Motor neuron (in vitro differentiated cells): ENCODE results near the gene CDH12. TPM values are rescaled to one million over a fixed set of nuclear protein-coding genes. Genes with fewer than 3 reads are reported as not detected.

Source experiments
- ATAC-seq, 8 experiments: fragments of 200-7000 bp; cut with Tn5 transposase; replicated peaks in 6 of 8; 2 replicates each; pipeline ENCODE4 v1.8.0; 2021; ENCODE audit warnings: mild to moderate bottlenecking in 8 of 8, moderate library complexity in 8 of 8
- H3K27ac ChIP-seq, 2 donors: fragments of 250-450 bp; sonication (Bioruptor Pico); 2 replicates each; pipeline ENCODE4 v1.9.0; 2021; ENCODE audit warnings: antibody characterized with exemption in 2 of 2, mild to moderate bottlenecking in 2 of 2, moderate library complexity in 1 of 2
- H3K4me1 ChIP-seq, 2 donors: fragments of 250-450 bp; sonication (Bioruptor Pico); replicated peaks in 1 of 2; 2 replicates each; pipeline ENCODE4 v1.6.1; 2021; ENCODE audit warnings: antibody characterized with exemption in 2 of 2, mild to moderate bottlenecking in 2 of 2, moderate library complexity in 1 of 2
- H3K4me3 ChIP-seq, 5 donors: fragments of 250-450 bp; sonication (Bioruptor Pico); 2 replicates each; pipeline ENCODE4 v1.9.0; 2021; ENCODE audit warnings: antibody characterized with exemption in 5 of 5, mild to moderate bottlenecking in 5 of 5, moderate library complexity in 4 of 5
- WGBS, 10 experiments: fragments of 450-650 bp; shearing (Covaris generic); methylation state at CpG; one replicate each; pipeline ENCODE4 v1.0.0; 2022; 5-methylcytosine and 5-hydroxymethylcytosine counted together
- in situ Hi-C, 9 experiments: fragments of 400-800 bp; cut with MboI; loops; one replicate each; pipeline ENCODE4 v1.15.0; 2021; ENCODE audit warnings: low sequenced_read_pairs in 9 of 9, low pct_unique_long_range_greater_than_20kb in 2 of 9; ENCODE audit not compliant: unreplicated experiment in 9 of 9
- total RNA-seq, 8 experiments: library from RNA; unstranded; fragments of 300-600 nt; gene quantifications; 2 replicates each; pipeline versions ENCODE4 v1.2.3 to v1.2.4, GENCODE V29; 2022

The CDH12 gene
- total RNA-seq, 8 experiments from 2014 or later: 1.6 to 30.5 (median 23.7) TPM; not detected in 3

- 0 to 88% (median 60%) methylated on average over 1 to 3 of the region's 3 CpGs for WGBS, 10 experiments
- Histone ChIP-seq H3K4me3 (no peak overlapping the region), H3K27ac (no peak overlapping the region), H3K4me1 (peaks cover 8 to 23% of the 10 kb centered on the region in 2 donors)
- ATAC-seq: peak in 1 of 8 experiments; percentile 46
- in situ Hi-C loops: no loop called here
Measured at GRCh38 chr5:22678886-22679285, 174.3 kb downstream of the CDH12 start.

DNA sequence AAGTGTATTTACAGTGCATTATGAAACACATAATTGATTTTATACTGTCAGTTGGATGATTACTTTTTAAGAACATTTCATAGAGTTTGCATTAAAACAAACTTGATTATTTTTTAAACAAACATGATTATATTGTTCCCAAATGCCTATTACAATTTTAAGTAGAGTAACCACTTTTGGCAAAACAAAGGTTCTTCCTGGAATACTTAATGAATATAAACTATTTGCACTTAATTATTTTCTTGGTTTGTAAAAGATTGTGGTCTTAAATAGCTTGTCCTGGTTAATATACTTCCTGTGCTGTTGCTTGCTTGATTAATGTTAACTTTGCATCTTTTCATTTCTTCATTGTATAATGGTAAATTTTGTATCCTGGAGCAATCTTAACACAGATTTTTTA is 180.0 kb downstream of the CDH12 start:
- no peak for ATAC-seq
- in situ Hi-C loops: no loop called here
- no peaks in the 10 kb centered on the region for H3K4me1 ChIP-seq
- H3K4me3 ChIP-seq: no peak overlapping the region
- H3K27ac ChIP-seq: no peak overlapping the region

- H3K4me3 ChIP-seq: no peak overlapping the region
- WGBS, 10 experiments: 0 to 90% (median 57%) methylated on average over 1 to 4 of the region's 4 CpGs; no CpG with 5 or more reads in 2 of the 10 experiments
- no peak for ATAC-seq
- in situ Hi-C loops: no loop called here
- H3K27ac ChIP-seq: no peak overlapping the region
- H3K4me1 ChIP-seq: no peaks in the 10 kb centered on the region
Measured at GRCh38 chr5:22669345-22669744, 183.8 kb downstream of the CDH12 start.

GRCh38 chr5:22665801-22666200 is 187.3 kb downstream of the CDH12 start:
- Histone ChIP-seq H3K4me3 (no peak overlapping the region), H3K4me1 (no peaks in the 10 kb centered on the region), H3K27ac (no peak overlapping the region)
- 17 to 100% (median 87%) methylated on average over 1 to 2 of the region's 2 CpGs for WGBS, 10 experiments
- in situ Hi-C loops: no loop called here
- ATAC-seq: no peak

- ATAC-seq: peak in 4 of 8 experiments; percentile 12 to 64 (median 31)
- Histone ChIP-seq H3K4me3 (no peak overlapping the region), H3K4me1 (peaks cover 0 to 12% of the 10 kb centered on the region in 2 donors), H3K27ac (no peak overlapping the region)
- in situ Hi-C loops: no loop called here
- 0 to 80% (median 31%) methylated on average over 1 to 2 of the region's 2 CpGs for WGBS, 10 experiments
Measured at GRCh38 chr5:22663134-22663533, 190.0 kb downstream of the CDH12 start.

- no peak overlapping the region for H3K4me3 ChIP-seq
- 3 to 100% (median 49%) methylated on average over 1 to 3 of the region's 3 CpGs for WGBS, 10 experiments
- peaks cover 0 to 19% of the 10 kb centered on the region in 2 donors for H3K4me1 ChIP-seq
- no peak for ATAC-seq
- in situ Hi-C loops: no loop called here
- no peak overlapping the region for H3K27ac ChIP-seq
Measured at GRCh38 chr5:22662391-22662790, 190.8 kb downstream of the CDH12 start.

- in situ Hi-C loops: no loop called here
- Histone ChIP-seq H3K4me3 (no peak overlapping the region), H3K4me1 (peaks cover 0 to 10% of the 10 kb centered on the region in 2 donors), H3K27ac (no peak overlapping the region)
- no peak for ATAC-seq
Measured at GRCh38 chr5:22651355-22651754, 201.8 kb downstream of the CDH12 start.

DNA sequence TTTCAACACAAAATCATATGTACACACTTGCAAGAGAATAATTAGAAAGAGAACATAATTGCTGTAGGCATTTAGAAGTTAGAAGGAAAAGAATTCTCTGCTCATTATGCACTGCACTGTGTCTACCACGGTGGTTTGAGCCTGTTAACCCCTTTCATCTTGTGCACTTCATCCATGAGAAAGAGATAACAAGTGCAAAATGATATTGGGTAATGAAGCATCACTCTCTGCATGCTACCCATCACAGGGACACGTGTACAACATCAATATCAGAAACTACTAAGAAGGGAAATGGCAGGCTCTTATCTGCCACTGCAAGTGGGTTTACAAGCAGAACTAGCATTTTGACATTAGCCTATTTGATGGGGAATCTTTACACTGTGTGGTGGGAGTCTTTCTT is 202.6 kb downstream of the CDH12 start:
- Histone ChIP-seq H3K4me1 (peaks cover 0 to 10% of the 10 kb centered on the region in 2 donors), H3K4me3 (no peak overlapping the region), H3K27ac (no peak overlapping the region)
- no peak for ATAC-seq
- WGBS, 10 experiments: 0 to 100% (median 43%) methylated on average over 1 to 2 of the region's 2 CpGs; no CpG with 5 or more reads in 2 of the 10 experiments
- in situ Hi-C loops: no loop called here

DNA sequence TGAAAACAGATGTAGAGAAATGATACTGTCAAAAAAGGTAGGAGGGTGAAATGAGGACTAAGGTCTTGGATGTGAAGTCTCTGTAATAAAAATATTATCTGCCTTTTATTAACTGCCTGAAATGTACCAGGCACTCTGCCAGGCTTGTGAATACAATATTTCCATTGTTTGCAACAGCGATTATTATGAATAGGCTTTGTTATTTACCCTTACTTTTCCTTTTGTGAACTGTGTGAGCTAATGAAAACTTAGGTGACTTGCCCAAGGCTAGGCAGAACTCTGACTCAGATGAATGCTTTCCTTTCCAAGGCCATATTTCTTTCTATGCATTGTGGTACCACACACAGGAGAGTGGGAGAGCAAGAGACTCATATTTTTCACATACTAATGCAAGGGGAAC is 204.1 kb downstream of the CDH12 start:
- H3K4me1 ChIP-seq: peaks cover 0 to 14% of the 10 kb centered on the region in 2 donors
- WGBS, 10 experiments: 0 to 100% (median 63%) methylated on average over 1 of the region's 1 CpG; no CpG with 5 or more reads in 1 of the 10 experiments

GRCh38 chr5:22644859-22645258 is 208.3 kb downstream of the CDH12 start:
- H3K4me1 ChIP-seq: peaks cover 0 to 31% of the 10 kb centered on the region in 2 donors
- 0 to 71% (median 57%) methylated on average over 1 of the region's 1 CpG; no CpG with 5 or more reads in 2 of the 10 experiments for WGBS, 10 experiments
- ATAC-seq: no peak
- H3K4me3 ChIP-seq: no peak overlapping the region
- no peak overlapping the region for H3K27ac ChIP-seq
- in situ Hi-C loops: no loop called here

More for the DNA sequence above, 204.1 kb downstream of the CDH12 start:
- no peak overlapping the region for H3K27ac ChIP-seq
- in situ Hi-C loops: no loop called here
- H3K4me3 ChIP-seq: no peak overlapping the region
- no peak for ATAC-seq

DNA sequence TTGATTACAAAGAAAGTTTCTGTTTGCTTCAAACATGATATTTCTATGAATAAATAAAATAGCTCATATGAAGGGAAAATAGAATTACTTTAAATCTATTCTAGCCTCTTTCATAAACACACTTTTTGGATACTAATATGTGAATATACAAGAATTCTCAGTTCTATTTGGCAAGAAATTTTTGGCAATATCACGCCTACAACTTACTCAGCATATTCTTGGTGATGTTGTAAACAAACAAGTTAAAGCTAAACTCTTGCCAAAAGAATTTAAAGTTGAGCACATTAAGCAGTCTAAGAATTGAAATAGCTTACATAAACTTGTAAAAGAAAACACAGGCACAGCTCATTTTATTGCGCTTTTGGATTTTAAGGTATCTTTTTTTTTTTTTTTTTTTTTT is 209.8 kb downstream of the CDH12 start:
- Histone ChIP-seq H3K4me1 (peaks cover 0 to 31% of the 10 kb centered on the region in 2 donors), H3K4me3 (no peak overlapping the region), H3K27ac (no peak overlapping the region)
- ATAC-seq: no peak
- in situ Hi-C loops: no loop called here
- WGBS, 10 experiments: 20 to 100% (median 94%) methylated on average over 1 to 2 of the region's 2 CpGs

DNA sequence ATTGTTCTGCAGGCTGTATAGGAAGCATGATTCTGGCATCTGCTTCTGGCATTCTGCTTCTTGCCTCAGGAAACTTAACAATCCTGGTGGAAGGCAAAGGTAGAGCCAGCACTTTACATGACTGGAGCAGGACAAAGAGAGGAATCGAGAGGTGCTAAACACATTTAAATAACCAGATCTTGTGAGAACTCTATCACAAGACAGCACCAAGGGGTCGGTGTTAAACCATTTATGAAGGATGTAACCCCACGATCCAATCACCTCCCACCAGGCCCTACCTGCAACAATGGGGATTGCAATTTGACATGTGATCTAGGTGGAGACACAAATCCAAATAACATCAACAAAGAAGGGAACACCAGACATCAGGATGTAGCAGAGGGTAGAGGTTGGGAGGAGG is 221.5 kb downstream of the CDH12 start:
- Histone ChIP-seq H3K4me3 (no peak overlapping the region), H3K4me1 (no peaks in the 10 kb centered on the region), H3K27ac (no peak overlapping the region)
- WGBS, 10 experiments: 15 to 100% (median 82%) methylated on average over 1 to 2 of the region's 3 CpGs; no CpG with 5 or more reads in 4 of the 10 experiments
- ATAC-seq: no peak
- in situ Hi-C loops: no loop called here

DNA sequence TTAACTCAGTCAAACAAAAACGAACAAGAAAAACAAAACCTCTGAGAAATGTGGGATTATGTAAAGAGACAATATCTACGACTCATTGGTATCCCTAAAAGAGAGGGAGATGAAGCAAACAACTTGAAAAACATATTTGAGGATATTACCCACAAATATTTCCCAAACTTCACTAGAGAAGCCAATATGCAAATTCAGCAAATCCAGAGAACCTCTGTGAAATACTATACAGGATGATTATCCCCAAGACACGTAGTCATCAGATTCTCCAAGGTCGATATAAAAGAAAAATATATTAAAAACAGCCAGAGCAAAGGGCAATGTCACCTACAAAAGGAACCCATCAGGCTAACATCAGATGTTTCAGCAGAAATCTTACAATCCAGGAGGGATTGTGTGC is 226.1 kb downstream of the CDH12 start:
- Histone ChIP-seq H3K4me3 (no peak overlapping the region), H3K27ac (no peak overlapping the region), H3K4me1 (no peaks in the 10 kb centered on the region)
- no peak for ATAC-seq
- in situ Hi-C loops: no loop called here
- 6 to 100% (median 71%) methylated on average over 1 to 4 of the region's 4 CpGs for WGBS, 10 experiments

GRCh38 chr5:22625451-22625850 is 227.7 kb downstream of the CDH12 start:
- no peaks in the 10 kb centered on the region for H3K4me1 ChIP-seq
- ATAC-seq: no peak
- in situ Hi-C loops: no loop called here
- no peak overlapping the region for H3K4me3 ChIP-seq
- 83 to 86% methylated on average over 1 of the region's 2 CpGs; no CpG with 5 or more reads in 8 of the 10 experiments for WGBS, 10 experiments
- no peak overlapping the region for H3K27ac ChIP-seq
